Lower lobe of right lung (tissue), 2 donors: ENCODE results near the gene KRTAP10-11. TPM values are rescaled to one million over a fixed set of nuclear protein-coding genes. Genes with fewer than 3 reads are reported as not detected.
"Not testable (repeated sequence)": the region's sequence is repeated elsewhere in the genome, so short reads cannot be mapped to it uniquely, and the experiment has no call there.

ENCODE experiments used
- ATAC-seq, 2 donors: fragments of 200-7000 bp; cut with Tn5 transposase; one replicate each; pipeline ENCODE4 v1.9.1; 2020 to 2022; ENCODE audit warnings: mild to moderate bottlenecking in 2 of 2, moderate library complexity in 2 of 2
- DNase-seq: peaks from one replicate; pipeline ENCODE4 v3.0.0-alpha.2; 2020
- H3K27ac ChIP-seq: fragments of 200-600 bp; one replicate; pipeline ENCODE4 v1.8.0; 2022
- H3K27me3 ChIP-seq: fragments of 200-600 bp; one replicate; pipeline ENCODE4 v1.8.0; 2022; ENCODE audit warnings: low read depth
- H3K36me3 ChIP-seq: fragments of 200-600 bp; one replicate; pipeline ENCODE4 v1.8.0; 2022; ENCODE audit warnings: mild to moderate bottlenecking
- H3K4me1 ChIP-seq: fragments of 200-600 bp; one replicate; pipeline ENCODE4 v1.8.0; 2022
- H3K4me3 ChIP-seq: fragments of 200-600 bp; one replicate; pipeline ENCODE4 v1.8.0; 2022; ENCODE audit warnings: mild to moderate bottlenecking
- H3K9me3 ChIP-seq: fragments of 200-600 bp; one replicate; pipeline ENCODE4 v1.8.0; 2022
- intact Hi-C: fragments of 100-400 bp; cut with DNase I; formaldehyde crosslinking; loops from one replicate; pipeline ENCODE4 v1.11.0; 2022
- total RNA-seq: library from RNA; stranded (reverse); fragmentation: NEBNext Ultra II Directional; extraction: Animal tissue kit (Norgen Biotek cat#: 25700); gene quantifications from one replicate; pipeline ENCODE4 v1.2.1, GENCODE V29; 2021
- TF ChIP-seq, protein P1 (sequence below): fragments of 200-600 bp; IDR thresholded peaks from one replicate; pipeline ENCODE4 v1.8.0; 2022; ENCODE audit warnings: antibody characterized with exemption, mild to moderate bottlenecking
- donor health status: DM: no; HTN: yes; CAD: no; lungs with severe emphysema.

Gene KRTAP10-11
- total RNA-seq, 1 donor from 2014 or later, result not detected

DNA sequence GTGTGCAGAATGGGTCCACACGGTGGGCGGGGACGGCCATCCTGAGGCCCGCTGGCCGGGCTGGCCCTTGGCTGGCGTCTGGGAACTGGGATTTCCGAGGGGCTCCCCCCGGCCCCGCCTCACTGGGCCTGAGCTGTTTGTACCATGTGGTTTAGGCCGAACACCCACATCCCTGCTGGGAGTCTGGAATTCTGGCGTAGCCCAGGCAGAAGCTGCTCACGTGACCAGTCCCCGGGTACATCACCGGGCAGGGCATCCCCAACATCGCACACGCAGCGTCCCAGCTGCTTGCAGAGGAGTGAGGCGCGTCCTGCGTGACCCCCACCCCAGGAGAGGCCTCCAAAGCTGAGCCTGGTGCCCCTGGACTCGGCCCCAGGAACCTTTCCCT lies 43.8 kb upstream of the KRTAP10-11 start:
- Histone ChIP-seq H3K36me3 (no peaks in the 10 kb centered on the region), H3K9me3 (no peaks in the 10 kb centered on the region), H3K4me1 (no peaks in the 10 kb centered on the region), H3K27me3 (peaks cover 29% of the 10 kb centered on the region), H3K27ac (no peak overlapping the region), H3K4me3 (no peak overlapping the region)
- intact Hi-C loops, result no loop called here
- TF ChIP-seq, protein P1, sequence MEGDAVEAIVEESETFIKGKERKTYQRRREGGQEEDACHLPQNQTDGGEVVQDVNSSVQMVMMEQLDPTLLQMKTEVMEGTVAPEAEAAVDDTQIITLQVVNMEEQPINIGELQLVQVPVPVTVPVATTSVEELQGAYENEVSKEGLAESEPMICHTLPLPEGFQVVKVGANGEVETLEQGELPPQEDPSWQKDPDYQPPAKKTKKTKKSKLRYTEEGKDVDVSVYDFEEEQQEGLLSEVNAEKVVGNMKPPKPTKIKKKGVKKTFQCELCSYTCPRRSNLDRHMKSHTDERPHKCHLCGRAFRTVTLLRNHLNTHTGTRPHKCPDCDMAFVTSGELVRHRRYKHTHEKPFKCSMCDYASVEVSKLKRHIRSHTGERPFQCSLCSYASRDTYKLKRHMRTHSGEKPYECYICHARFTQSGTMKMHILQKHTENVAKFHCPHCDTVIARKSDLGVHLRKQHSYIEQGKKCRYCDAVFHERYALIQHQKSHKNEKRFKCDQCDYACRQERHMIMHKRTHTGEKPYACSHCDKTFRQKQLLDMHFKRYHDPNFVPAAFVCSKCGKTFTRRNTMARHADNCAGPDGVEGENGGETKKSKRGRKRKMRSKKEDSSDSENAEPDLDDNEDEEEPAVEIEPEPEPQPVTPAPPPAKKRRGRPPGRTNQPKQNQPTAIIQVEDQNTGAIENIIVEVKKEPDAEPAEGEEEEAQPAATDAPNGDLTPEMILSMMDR, result no peak
- ATAC-seq (no peak), DNase-seq (no peak)

DNA sequence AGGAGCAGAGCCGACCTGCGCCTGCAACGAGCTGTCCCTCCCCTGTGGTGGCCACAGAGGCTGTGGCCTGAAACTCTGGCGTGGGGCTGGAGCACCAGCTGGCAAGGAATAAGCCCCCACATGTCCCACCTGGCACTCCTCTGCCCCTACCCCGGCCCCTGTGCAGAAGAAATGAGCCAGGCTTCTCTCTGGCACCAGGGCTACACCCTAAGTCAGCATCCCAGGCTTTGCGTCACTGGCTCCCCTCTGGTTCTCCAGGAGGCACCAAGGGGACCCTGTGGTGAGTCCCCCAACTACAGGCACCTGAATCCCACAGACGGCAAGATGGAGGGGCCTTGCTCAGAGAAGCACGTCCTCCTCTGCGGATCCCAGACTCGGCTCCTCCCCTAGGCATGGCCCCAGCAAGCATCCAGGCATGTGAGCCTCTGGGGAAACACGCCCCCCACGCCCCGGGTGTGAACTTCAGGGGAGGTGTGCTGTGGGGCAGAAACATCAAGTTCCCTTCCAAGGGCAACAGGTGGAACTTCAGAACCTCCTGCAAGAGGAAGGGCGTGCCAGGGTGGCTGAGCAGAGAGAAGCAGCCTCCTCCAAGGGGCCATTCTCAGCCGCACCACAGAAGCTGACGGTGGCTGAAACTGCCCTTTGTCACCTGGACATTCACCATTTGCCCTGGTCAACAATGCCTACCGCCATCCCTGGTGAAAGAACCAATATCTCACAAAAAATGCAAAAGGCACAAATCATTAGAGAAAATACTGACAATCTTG lies 42.9 kb upstream of the KRTAP10-11 start:
- no peak for DNase-seq
- no peaks in the 10 kb centered on the region for H3K36me3 ChIP-seq
- H3K4me3 ChIP-seq, result no peak overlapping the region
- TF ChIP-seq, protein P1, result no peak
- peak in 1 of 2 donors; percentile 9 for ATAC-seq
- intact Hi-C loops, result no loop called here
- no peaks in the 10 kb centered on the region for H3K4me1 ChIP-seq
- peaks cover 28% of the 10 kb centered on the region for H3K27me3 ChIP-seq
- H3K9me3 ChIP-seq, result no peaks in the 10 kb centered on the region
- no peak overlapping the region for H3K27ac ChIP-seq

DNA sequence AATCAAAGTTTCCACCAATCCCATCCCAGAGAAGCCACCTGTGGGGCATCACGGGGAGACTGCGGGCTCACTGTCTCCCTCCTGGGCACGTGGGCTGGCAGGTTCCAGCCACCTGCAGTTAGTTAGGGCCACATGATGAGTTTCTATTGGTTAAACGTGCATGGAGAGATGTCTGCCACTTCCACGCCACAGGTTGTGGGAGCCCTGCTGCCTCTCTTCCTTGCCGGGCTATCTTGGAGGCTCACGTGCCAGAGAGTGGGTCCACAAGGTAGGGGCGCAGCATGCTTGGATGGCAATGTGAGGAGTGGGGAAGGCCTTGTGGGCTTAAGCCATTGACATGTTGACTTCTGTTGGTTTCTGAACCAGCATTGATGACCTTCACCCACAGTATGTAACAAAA lies 42.3 kb upstream of the KRTAP10-11 start:
- Histone ChIP-seq H3K4me3 (no peak overlapping the region), H3K27me3 (peaks cover 26% of the 10 kb centered on the region), H3K4me1 (no peaks in the 10 kb centered on the region), H3K36me3 (no peaks in the 10 kb centered on the region), H3K27ac (no peak overlapping the region), H3K9me3 (no peaks in the 10 kb centered on the region)
- TF ChIP-seq, protein P1, result no peak
- DNase-seq (no peak), ATAC-seq (no peak)
- intact Hi-C loops, result no loop called here

DNA sequence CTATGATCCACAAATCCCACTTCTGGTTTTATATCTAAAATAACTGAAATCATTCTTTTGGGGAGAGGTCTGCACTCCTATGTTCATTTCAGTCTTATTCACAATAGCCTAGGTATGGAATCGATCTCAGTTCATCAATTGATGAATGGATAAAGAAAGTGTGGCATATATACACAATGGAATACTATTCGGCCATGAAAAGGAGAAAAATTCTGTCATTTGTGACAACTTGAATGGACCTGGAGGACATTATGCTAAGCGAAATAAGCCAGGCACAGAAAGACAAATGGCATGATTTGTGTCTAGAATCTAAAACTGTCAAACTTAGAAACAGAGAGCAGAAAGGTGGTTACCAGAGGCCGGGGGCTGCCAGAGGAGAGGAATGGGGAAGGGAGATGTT lies 39.7 kb upstream of the KRTAP10-11 start:
- H3K27ac ChIP-seq, result no peak overlapping the region
- TF ChIP-seq, protein P1, result no peak
- no peak for DNase-seq
- intact Hi-C loops, result no loop called here
- H3K4me3 ChIP-seq, result no peak overlapping the region
- no peaks in the 10 kb centered on the region for H3K4me1 ChIP-seq
- no peak for ATAC-seq
- peaks cover 9% of the 10 kb centered on the region for H3K9me3 ChIP-seq
- no peaks in the 10 kb centered on the region for H3K36me3 ChIP-seq
- H3K27me3 ChIP-seq, result peaks cover 20% of the 10 kb centered on the region

DNA sequence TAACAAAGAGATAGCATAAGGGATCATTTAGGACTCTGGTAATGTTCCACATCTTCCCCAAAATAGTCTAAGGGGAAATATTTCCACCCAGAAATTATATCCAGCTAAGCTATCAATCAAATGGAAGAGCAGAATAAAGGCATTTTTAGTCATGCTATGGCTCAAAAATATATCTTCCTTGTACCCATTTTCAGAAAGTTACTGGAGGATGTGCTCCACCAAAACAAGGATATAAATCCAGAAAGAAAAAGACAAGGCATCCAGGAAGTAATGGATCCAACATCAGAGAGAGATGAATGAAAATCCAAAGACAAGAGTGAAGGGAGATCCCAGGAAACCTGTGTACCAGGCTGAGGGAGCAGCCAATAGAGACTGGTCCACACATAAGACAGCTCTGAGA lies 37.0 kb upstream of the KRTAP10-11 start:
- DNase-seq (no peak), ATAC-seq (no peak)
- Histone ChIP-seq H3K9me3 (peaks cover 13% of the 10 kb centered on the region), H3K4me3 (no peak overlapping the region), H3K27ac (no peak overlapping the region), H3K27me3 (peaks cover 3% of the 10 kb centered on the region), H3K36me3 (no peaks in the 10 kb centered on the region), H3K4me1 (no peaks in the 10 kb centered on the region)
- intact Hi-C loops, result no loop called here
- TF ChIP-seq, protein P1, result no peak

DNA sequence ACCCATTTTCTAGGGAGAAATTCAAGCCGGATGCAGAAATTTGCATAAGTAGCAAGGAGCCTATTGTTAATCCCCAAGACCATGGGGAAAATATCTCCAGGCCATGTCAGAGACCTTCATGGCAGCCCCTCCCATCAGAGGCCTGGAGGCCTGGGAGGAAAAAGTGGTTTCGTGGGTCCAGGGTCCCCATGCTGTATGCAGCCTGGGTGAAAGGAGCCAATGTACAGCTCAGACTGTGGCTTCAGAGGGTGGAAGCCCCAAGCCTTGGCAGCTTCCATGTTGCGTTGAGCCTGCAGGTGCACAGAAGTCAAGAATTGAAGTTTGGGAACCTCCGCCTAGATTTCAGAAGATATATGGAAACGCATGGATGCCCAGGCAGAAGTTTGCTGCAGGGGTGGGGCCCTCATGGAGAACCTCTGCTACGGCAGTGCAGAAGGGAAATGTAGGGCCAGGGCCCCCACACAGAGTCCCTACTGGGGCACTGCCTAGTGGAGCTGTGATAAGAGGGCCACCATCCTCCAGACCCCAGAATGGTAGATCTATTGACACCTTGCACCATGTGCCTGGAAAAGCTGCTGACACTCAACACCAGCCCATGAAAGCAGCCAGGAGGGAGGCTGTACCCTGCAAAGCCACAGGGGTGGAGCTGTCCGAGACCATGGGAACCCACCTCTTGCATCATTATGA lies 35.9 kb upstream of the KRTAP10-11 start:
- intact Hi-C loops, H3K27me3 ChIP-seq, H3K4me1 ChIP-seq, H3K27ac ChIP-seq, DNase-seq, H3K36me3 ChIP-seq, H3K4me3 ChIP-seq, ATAC-seq: not testable (repeated sequence)
- peaks cover 13% of the 10 kb centered on the region for H3K9me3 ChIP-seq
